MM.1S (cell line): ENCODE measurements around the gene ATG14.
A peak's percentile ranks its signal among the peaks of the same experiment; 100 is the strongest.
"Not testable (repeated sequence)": the region's sequence is repeated elsewhere in the genome, so short reads cannot be mapped to it uniquely, and the experiment has no call there.

Source experiments
- DNase-seq: peaks from one replicate; pipeline ENCODE4 v3.0.0-alpha.2; 2015
- H2AFZ ChIP-seq: fragments of 300-600 bp; sonication (generic); 2 replicates; pipeline ENCODE4 v1.6.0; 2016; ENCODE audit warnings: antibody characterized with exemption, low read length
- H3F3A ChIP-seq: fragments of 300-600 bp; sonication (generic); 2 replicates; pipeline ENCODE4 v1.6.1; 2016; ENCODE audit warnings: mild to moderate bottlenecking, antibody characterized with exemption, low read length, moderate library complexity, mixed read lengths; ENCODE audit not compliant: insufficient read depth
- H3K27ac ChIP-seq: fragments of 300-600 bp; sonication (generic); 2 replicates; pipeline ENCODE4 v1.5.1; 2016; ENCODE audit warnings: mild to moderate bottlenecking, low read length
- H3K27me3 ChIP-seq: fragments of 300-600 bp; sonication (generic); replicated peaks from 2 replicates; pipeline ENCODE4 v1.6.0; 2016; ENCODE audit warnings: low read length; ENCODE audit not compliant: insufficient read depth
- H3K36me3 ChIP-seq: fragments of 300-600 bp; sonication (generic); replicated peaks from 2 replicates; pipeline ENCODE4 v1.6.1; 2016; ENCODE audit warnings: mild to moderate bottlenecking, low read length, mixed read lengths; ENCODE audit not compliant: insufficient read depth
- H3K4me1 ChIP-seq: fragments of 300-600 bp; sonication (generic); 2 replicates; pipeline ENCODE4 v1.6.1; 2016; ENCODE audit warnings: low read length, mixed read lengths
- H3K4me2 ChIP-seq: fragments of 300-600 bp; sonication (generic); 2 replicates; pipeline ENCODE4 v1.6.0; 2016; ENCODE audit warnings: low read depth, low read length
- H3K4me3 ChIP-seq: fragments of 300-600 bp; sonication (generic); 2 replicates; pipeline ENCODE4 v1.5.1; 2016; ENCODE audit warnings: low read length, mixed read lengths
- H3K79me2 ChIP-seq: fragments of 300-600 bp; sonication (generic); 2 replicates; pipeline ENCODE4 v1.6.1; 2016; ENCODE audit warnings: mixed run types, low read length, mixed read lengths
- H3K9ac ChIP-seq: fragments of 300-600 bp; sonication (generic); 2 replicates; pipeline ENCODE4 v1.6.1; 2016; ENCODE audit warnings: low read length, mixed read lengths
- H3K9me2 ChIP-seq: fragments of 300-600 bp; sonication (generic); replicated peaks from 2 replicates; pipeline ENCODE4 v1.6.1; 2016; ENCODE audit warnings: mild to moderate bottlenecking, low read length, mixed read lengths; ENCODE audit not compliant: insufficient read depth
- H3K9me3 ChIP-seq: fragments of 300-600 bp; sonication (generic); replicated peaks from 2 replicates; pipeline ENCODE4 v1.6.1; 2016; ENCODE audit warnings: mild to moderate bottlenecking, low read length, mixed read lengths; ENCODE audit not compliant: insufficient read depth
- H4K20me1 ChIP-seq: fragments of 300-600 bp; sonication (generic); 2 replicates; pipeline ENCODE4 v1.6.1; 2016; ENCODE audit warnings: mild to moderate bottlenecking, low read length, moderate library complexity, mixed read lengths; ENCODE audit not compliant: insufficient read depth
- CTCF ChIP-seq: fragments of 300-600 bp; sonication (generic); IDR thresholded peaks from 2 replicates; pipeline ENCODE4 v1.5.1; 2016; ENCODE audit warnings: antibody characterized with exemption, low read length, mixed read lengths
- EZH2 ChIP-seq: fragments of 300-600 bp; sonication (generic); optimal IDR thresholded peaks from 2 replicates; pipeline ENCODE3; 2017; ENCODE audit warnings: low read depth, mild to moderate bottlenecking, antibody characterized with exemption, low read length, mixed read lengths
- EZH2phosphoT487 ChIP-seq: fragments of 300-600 bp; sonication (generic); IDR thresholded peaks from 2 replicates; pipeline ENCODE4 v1.6.1; 2018; ENCODE audit warnings: antibody characterized with exemption, low read length

The ATG14 gene

GRCh38 chr14:55411426-55412389 lies at the start of gene ATG14:
ATG14 (minus strand) TSS chr14:55411830; CDS start chr14:55411822, 8 bp downstream.
- Histone ChIP-seq H3K79me2 (peaks cover 40% of the 10 kb centered on the region), H3K36me3 (no peaks in the 10 kb centered on the region), H2AFZ (peak within 1 kb of the TSS; percentile 86), H3K4me1 (peaks cover 3% of the 10 kb centered on the region; the same call in 1 of the 2 replicates), H3K4me3 (peak within 1 kb of the TSS; percentile 85), H4K20me1 (no peaks in the 10 kb centered on the region), H3K27ac (no peak within 1 kb of the TSS; the same call in 1 of the 2 replicates), H3K9me2 (no peaks in the 10 kb centered on the region), H3F3A (peaks cover 3% of the 10 kb centered on the region), H3K4me2 (peak within 1 kb of the TSS; percentile 79), H3K9ac (peak within 1 kb of the TSS; percentile 72), H3K27me3 (no peaks in the 10 kb centered on the region), H3K9me3 (no peaks in the 10 kb centered on the region)
- no peak for TF ChIP-seq CTCF
- TF ChIP-seq EZH2, result no peak
- no peak for TF ChIP-seq EZH2phosphoT487
- peak; percentile 59 for DNase-seq

GRCh38 chr14:55458800-55459515 lies 47.3 kb upstream of the ATG14 start:
- DNase-seq, result no peak
- Histone ChIP-seq H3K79me2 (no peaks in the 10 kb centered on the region), H2AFZ (no peak overlapping the region), H3F3A (no peaks in the 10 kb centered on the region), H4K20me1 (no peaks in the 10 kb centered on the region), H3K9ac (no peak overlapping the region), H3K4me3 (no peak overlapping the region), H3K36me3 (no peaks in the 10 kb centered on the region), H3K4me2 (no peak overlapping the region), H3K27me3 (no peaks in the 10 kb centered on the region), H3K9me3 (no peaks in the 10 kb centered on the region), H3K27ac (no peak overlapping the region), H3K4me1 (no peaks in the 10 kb centered on the region), H3K9me2 (no peaks in the 10 kb centered on the region)
- TF ChIP-seq EZH2 (no peak), EZH2phosphoT487 (no peak), CTCF (no peak)

- H3F3A ChIP-seq, result no peaks in the 10 kb centered on the region
- no peaks in the 10 kb centered on the region for H4K20me1 ChIP-seq
- H3K36me3 ChIP-seq, result no peaks in the 10 kb centered on the region
- H3K4me1 ChIP-seq, result no peaks in the 10 kb centered on the region
- H2AFZ ChIP-seq, result no peak overlapping the region
- no peak for DNase-seq
- H3K4me2 ChIP-seq, result no peak overlapping the region
- TF ChIP-seq CTCF, result no peak
- TF ChIP-seq EZH2, result no peak
- no peak for TF ChIP-seq EZH2phosphoT487
- H3K4me3 ChIP-seq, result no peak overlapping the region
- H3K9me3 ChIP-seq, result no peaks in the 10 kb centered on the region
- H3K27me3 ChIP-seq, result no peaks in the 10 kb centered on the region
- no peak overlapping the region for H3K27ac ChIP-seq
- no peak overlapping the region for H3K9ac ChIP-seq
- H3K9me2 ChIP-seq, result no peaks in the 10 kb centered on the region
- no peaks in the 10 kb centered on the region for H3K79me2 ChIP-seq
These were observed 45.9 kb upstream of the ATG14 start for GRCh38 chr14:55457496-55457895.

- H3K79me2 ChIP-seq, H3K27ac ChIP-seq, H3K4me2 ChIP-seq, H3K4me3 ChIP-seq, DNase-seq, H3F3A ChIP-seq, H3K9me3 ChIP-seq, H2AFZ ChIP-seq, H4K20me1 ChIP-seq, H3K9me2 ChIP-seq, H3K4me1 ChIP-seq, H3K9ac ChIP-seq, H3K27me3 ChIP-seq, H3K36me3 ChIP-seq: not testable (repeated sequence)
These were observed 44.8 kb upstream of the ATG14 start for GRCh38 chr14:55456411-55456810.
